Gastrocnemius medialis (tissue), 4 donors: ENCODE results near the gene TRIM24.

Experiments used
- CTCF ChIP-seq, 5 experiments: fragments of 450-650 bp in 3 of 5; fragments of 200-600 bp in 2 of 5; sonication (generic) in 2 of 5; IDR thresholded peaks in 4 of 5; conservative IDR thresholded peaks in 1 of 5; 1 replicate in 4 of 5; 2 replicates in 1 of 5; pipeline ENCODE4 v1.5.1; 2016 to 2019; ENCODE audit warnings: antibody characterized with exemption in 5 of 5, mild to moderate bottlenecking in 3 of 5, moderate library complexity in 3 of 5
- POLR2A ChIP-seq, 2 donors: fragments of 450-650 bp; IDR thresholded peaks; one replicate each; pipeline ENCODE4 v1.6.1; 2017; ENCODE audit warnings: antibody characterized with exemption in 2 of 2, mild to moderate bottlenecking in 2 of 2, moderate library complexity in 2 of 2

- TF ChIP-seq CTCF (IDR thresholded peaks at IDR 0.05 in 4 of 5, conservative IDR thresholded peaks at IDR 0.05 in 1 of 5) (no peak), POLR2A (IDR thresholded peaks at IDR 0.05) (no peak)
Observed at GRCh38 chr7:138525757-138526156, 65.7 kb downstream of the TRIM24 start.
